Fibroblast of lung (primary cell): Measurements from ENCODE around the gene EPB41L5. TPM values are rescaled to one million over a fixed set of nuclear protein-coding genes. Genes with fewer than 3 reads are reported as not detected.

Experiments used
- DNase-seq, 2 donors: peaks; one replicate each; pipeline versions ENCODE4 v3.0.0 to v3.0.0-alpha.2; 2010; ENCODE audit warnings: low read depth in 2 of 2
- H2AFZ ChIP-seq: 2 replicates; pipeline ENCODE4 v1.5.1; 2012; ENCODE audit warnings: low read length, control low read depth, inconsistent platforms
- H3K27ac ChIP-seq: 2 replicates; pipeline ENCODE4 v1.5.1; 2011; ENCODE audit warnings: low read length, control low read depth; ENCODE audit not compliant: insufficient read depth
- H3K27me3 ChIP-seq: 2 replicates; pipeline ENCODE4 v1.5.1; 2011; ENCODE audit warnings: mild to moderate bottlenecking, low read length; ENCODE audit not compliant: control insufficient read depth, insufficient read depth
- H3K36me3 ChIP-seq: 2 replicates; pipeline ENCODE4 v1.5.1; 2011; ENCODE audit warnings: low read length; ENCODE audit not compliant: control insufficient read depth, insufficient read depth
- H3K4me1 ChIP-seq: 2 replicates; pipeline ENCODE4 v1.5.1; 2011; ENCODE audit warnings: low read length; ENCODE audit not compliant: control insufficient read depth, insufficient read depth; ENCODE audit errors: extremely low read depth
- H3K4me2 ChIP-seq: 2 replicates; pipeline ENCODE4 v1.5.1; 2011; ENCODE audit warnings: low read length, control low read depth; ENCODE audit not compliant: insufficient read depth; ENCODE audit errors: extremely low read depth
- H3K4me3 ChIP-seq, 4 experiments: fragments of 200-600 bp in 1 of 4; sonication (generic) in 1 of 4; replicated peaks in 1 of 4; 2 replicates each; pipeline ENCODE4 v1.5.1; 2011 to 2016; ENCODE audit warnings: low read length in 4 of 4, low read depth in 3 of 4, mild to moderate bottlenecking in 3 of 4, control low read depth in 2 of 4, inconsistent platforms in 1 of 4, mixed read lengths in 1 of 4; ENCODE audit not compliant: insufficient read depth in 1 of 4; ENCODE audit errors: control extremely low read depth in 1 of 4
- H3K79me2 ChIP-seq: 2 replicates; pipeline ENCODE4 v1.5.1; 2012; ENCODE audit warnings: mild to moderate bottlenecking, low read length, inconsistent platforms; ENCODE audit not compliant: control insufficient read depth, insufficient read depth
- H3K9ac ChIP-seq: 2 replicates; pipeline ENCODE4 v1.5.1; 2011; ENCODE audit warnings: mild to moderate bottlenecking, low read length, control low read depth; ENCODE audit not compliant: insufficient read depth
- H3K9me3 ChIP-seq: 2 replicates; pipeline ENCODE4 v1.5.1; 2012; ENCODE audit warnings: low read depth, low read length; ENCODE audit not compliant: control insufficient read depth, insufficient read depth
- H4K20me1 ChIP-seq: 2 replicates; pipeline ENCODE4 v1.5.1; 2011; ENCODE audit warnings: low read length; ENCODE audit not compliant: control insufficient read depth, insufficient read depth; ENCODE audit errors: extremely low read depth
- EZH2 ChIP-seq: IDR thresholded peaks from 2 replicates; pipeline ENCODE4 v1.5.1; 2012; ENCODE audit warnings: low read length, control low read depth, mild to moderate bottlenecking; ENCODE audit errors: missing control alignments
- polyA plus RNA-seq, 2 donors: library from polyadenylated mRNA; depleted of rRNA in 1 of 2; stranded (reverse) in 1 of 2; unstranded in 1 of 2; fragments of >200 nt; gene quantifications; 2 replicates each; pipeline ENCODE4 v1.2.1, GENCODE V29; 2011 to 2012; ENCODE audit warnings: missing spikeins in 1 of 2
- total RNA-seq: library from RNA; depleted of rRNA; stranded (reverse); fragments of >200 nt; gene quantifications from 2 replicates; pipeline ENCODE4 v1.2.1, GENCODE V29; 2014
- TF ChIP-seq, protein P1 (sequence below), 2 donors: IDR thresholded peaks in 1 of 2; conservative IDR thresholded peaks in 1 of 2; 1 replicate in 1 of 2; 2 replicates in 1 of 2; pipeline ENCODE4 v1.5.1; 2011 to 2012; ENCODE audit warnings: low read length in 2 of 2, control low read depth in 1 of 2, inconsistent platforms in 1 of 2, low read depth in 1 of 2, mild to moderate bottlenecking in 1 of 2

The EPB41L5 gene
- total and polyA plus RNA-seq, 2 donors (not counting 1 experiment from before 2014, with no cell fraction given) = 10.6 to 16.2 TPM

DNA sequence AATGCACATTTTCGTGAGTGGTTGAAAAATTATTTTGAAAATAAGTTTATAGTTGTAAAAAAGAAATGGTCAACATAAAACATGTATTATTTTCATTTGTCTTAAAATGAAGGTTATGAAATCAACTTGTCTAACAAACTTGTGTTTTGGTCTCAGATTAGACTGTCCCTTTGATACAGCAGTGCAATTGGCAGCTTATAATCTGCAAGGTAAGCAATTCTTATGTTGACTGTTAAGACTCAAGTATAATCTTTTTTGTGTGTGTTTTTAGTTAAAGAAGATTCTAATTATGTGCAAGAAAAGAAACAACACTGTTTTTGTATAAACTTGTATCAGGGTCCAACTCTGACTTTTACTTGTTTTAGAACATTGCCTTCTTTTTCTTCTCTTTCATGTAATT lies 62.7 kb downstream of the EPB41L5 start:
- no peak for DNase-seq
- no peaks in the 10 kb centered on the region for H3K9me3 ChIP-seq
- H3K27ac ChIP-seq = no peak overlapping the region
- no peak overlapping the region for H3K4me3 ChIP-seq
- TF ChIP-seq EZH2 = no peak
- TF ChIP-seq, protein P1, sequence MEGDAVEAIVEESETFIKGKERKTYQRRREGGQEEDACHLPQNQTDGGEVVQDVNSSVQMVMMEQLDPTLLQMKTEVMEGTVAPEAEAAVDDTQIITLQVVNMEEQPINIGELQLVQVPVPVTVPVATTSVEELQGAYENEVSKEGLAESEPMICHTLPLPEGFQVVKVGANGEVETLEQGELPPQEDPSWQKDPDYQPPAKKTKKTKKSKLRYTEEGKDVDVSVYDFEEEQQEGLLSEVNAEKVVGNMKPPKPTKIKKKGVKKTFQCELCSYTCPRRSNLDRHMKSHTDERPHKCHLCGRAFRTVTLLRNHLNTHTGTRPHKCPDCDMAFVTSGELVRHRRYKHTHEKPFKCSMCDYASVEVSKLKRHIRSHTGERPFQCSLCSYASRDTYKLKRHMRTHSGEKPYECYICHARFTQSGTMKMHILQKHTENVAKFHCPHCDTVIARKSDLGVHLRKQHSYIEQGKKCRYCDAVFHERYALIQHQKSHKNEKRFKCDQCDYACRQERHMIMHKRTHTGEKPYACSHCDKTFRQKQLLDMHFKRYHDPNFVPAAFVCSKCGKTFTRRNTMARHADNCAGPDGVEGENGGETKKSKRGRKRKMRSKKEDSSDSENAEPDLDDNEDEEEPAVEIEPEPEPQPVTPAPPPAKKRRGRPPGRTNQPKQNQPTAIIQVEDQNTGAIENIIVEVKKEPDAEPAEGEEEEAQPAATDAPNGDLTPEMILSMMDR (conservative IDR thresholded peaks at IDR 0.05 in 1 of 2, IDR thresholded peaks at IDR 0.05 in 1 of 2; ENCODE audit: low read depth in 1 of 2, low read length in 2 of 2) = no peak
- H3K4me1 ChIP-seq = no peaks in the 10 kb centered on the region
- no peaks in the 10 kb centered on the region for H3K36me3 ChIP-seq
- no peaks in the 10 kb centered on the region for H4K20me1 ChIP-seq
- no peak overlapping the region for H3K9ac ChIP-seq
- H3K79me2 ChIP-seq = no peaks in the 10 kb centered on the region
- H2AFZ ChIP-seq = no peak overlapping the region
- H3K27me3 ChIP-seq = no peaks in the 10 kb centered on the region
- no peak overlapping the region for H3K4me2 ChIP-seq

DNA sequence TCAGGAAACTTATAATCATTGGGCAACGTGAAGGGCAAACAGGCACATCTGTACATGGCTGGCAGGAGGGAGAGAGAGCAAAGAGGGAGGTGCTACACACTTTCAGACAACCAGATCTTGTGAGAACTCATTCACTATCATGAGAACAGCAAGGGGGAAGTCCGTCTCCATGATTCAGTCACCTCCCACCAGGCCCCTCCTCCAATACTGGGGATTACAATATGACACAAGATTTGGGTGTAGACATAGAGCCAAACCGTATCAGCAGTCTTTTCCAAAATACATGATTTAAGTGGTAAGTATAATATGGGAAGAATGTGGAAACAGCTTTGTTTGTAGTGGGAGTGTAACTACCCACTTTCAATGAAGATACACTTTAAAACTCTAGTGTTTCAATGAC lies 65.0 kb downstream of the EPB41L5 start:
- Histone ChIP-seq H3K9ac (no peak overlapping the region), H4K20me1 (no peaks in the 10 kb centered on the region), H3K4me3 (no peak overlapping the region), H3K27ac (no peak overlapping the region), H3K79me2 (no peaks in the 10 kb centered on the region), H3K9me3 (no peaks in the 10 kb centered on the region), H3K4me1 (no peaks in the 10 kb centered on the region), H2AFZ (no peak overlapping the region), H3K36me3 (no peaks in the 10 kb centered on the region), H3K4me2 (no peak overlapping the region), H3K27me3 (no peaks in the 10 kb centered on the region)
- DNase-seq = no peak
- TF ChIP-seq EZH2 = no peak
- TF ChIP-seq, protein P1 (conservative IDR thresholded peaks at IDR 0.05 in 1 of 2, IDR thresholded peaks at IDR 0.05 in 1 of 2; ENCODE audit: low read depth in 1 of 2, low read length in 2 of 2) = no peak

DNA sequence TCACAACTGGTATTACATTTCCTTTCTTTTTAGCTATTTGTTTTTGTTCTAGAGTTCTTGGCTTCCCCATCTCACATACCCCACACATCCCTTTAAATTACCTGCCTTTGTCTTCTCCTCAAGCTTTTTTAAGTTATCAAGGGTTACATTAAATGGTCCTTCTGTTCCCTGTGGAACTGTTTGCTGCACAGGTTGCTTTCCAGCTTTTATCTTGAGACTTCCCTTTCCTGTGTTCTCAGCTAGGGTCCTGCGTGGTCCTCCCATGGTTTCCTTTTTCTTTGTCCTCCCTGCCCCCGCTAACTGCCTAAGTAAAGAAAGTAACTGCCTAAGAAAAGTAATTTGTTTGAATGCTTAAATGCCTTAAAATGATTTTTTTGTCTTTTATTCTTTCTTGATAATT lies 66.8 kb downstream of the EPB41L5 start:
- no peaks in the 10 kb centered on the region for H3K9me3 ChIP-seq
- no peak overlapping the region for H3K4me2 ChIP-seq

More for the DNA sequence above, 66.8 kb downstream of the EPB41L5 start:
- Histone ChIP-seq H2AFZ (no peak overlapping the region), H3K27ac (no peak overlapping the region), H3K4me1 (no peaks in the 10 kb centered on the region), H3K27me3 (no peaks in the 10 kb centered on the region), H3K79me2 (no peaks in the 10 kb centered on the region), H3K9ac (no peak overlapping the region), H3K36me3 (no peaks in the 10 kb centered on the region), H3K4me3 (no peak overlapping the region), H4K20me1 (no peaks in the 10 kb centered on the region)
- TF ChIP-seq, protein P1 (conservative IDR thresholded peaks at IDR 0.05 in 1 of 2, IDR thresholded peaks at IDR 0.05 in 1 of 2; ENCODE audit: low read depth in 1 of 2, low read length in 2 of 2) = no peak
- TF ChIP-seq EZH2 = no peak
- DNase-seq = no peak
